ELR (cell line): ENCODE data around the gene LRRC55.

Experiments used
- DNase-seq: peaks from one replicate; pipeline ENCODE4 v3.0.0-alpha.2; 2015; ENCODE audit warnings: low read depth

Gene LRRC55

DNA sequence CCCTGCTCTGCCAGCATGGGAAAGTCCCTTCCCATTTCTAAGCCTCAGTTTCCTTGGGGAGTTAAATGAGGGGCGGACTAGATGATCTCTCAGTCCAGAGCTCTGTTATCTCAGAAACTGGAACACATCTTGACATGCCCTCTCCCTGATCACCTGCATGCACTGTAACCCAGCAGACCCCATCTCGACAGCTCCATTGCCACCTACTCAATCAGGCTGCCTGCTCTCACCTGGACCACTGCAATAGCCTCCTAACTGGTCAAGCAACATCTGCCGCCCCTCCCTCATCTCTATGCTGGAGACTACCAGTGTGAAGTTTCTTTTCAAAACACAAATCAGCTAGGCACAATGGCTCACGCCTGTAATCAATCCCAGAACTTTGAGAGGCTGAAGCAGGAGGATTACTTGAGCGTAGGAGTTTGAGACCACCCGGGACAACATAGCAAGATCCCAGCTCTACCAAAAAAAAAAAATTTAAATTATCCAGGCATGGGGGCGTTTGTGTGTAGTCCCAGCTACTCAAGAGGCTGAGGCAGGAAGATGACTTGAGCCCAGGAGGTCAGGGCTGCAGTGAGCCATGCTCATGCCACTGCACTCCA is 22.2 kb downstream of the LRRC55 start:
- no peak for DNase-seq

DNA sequence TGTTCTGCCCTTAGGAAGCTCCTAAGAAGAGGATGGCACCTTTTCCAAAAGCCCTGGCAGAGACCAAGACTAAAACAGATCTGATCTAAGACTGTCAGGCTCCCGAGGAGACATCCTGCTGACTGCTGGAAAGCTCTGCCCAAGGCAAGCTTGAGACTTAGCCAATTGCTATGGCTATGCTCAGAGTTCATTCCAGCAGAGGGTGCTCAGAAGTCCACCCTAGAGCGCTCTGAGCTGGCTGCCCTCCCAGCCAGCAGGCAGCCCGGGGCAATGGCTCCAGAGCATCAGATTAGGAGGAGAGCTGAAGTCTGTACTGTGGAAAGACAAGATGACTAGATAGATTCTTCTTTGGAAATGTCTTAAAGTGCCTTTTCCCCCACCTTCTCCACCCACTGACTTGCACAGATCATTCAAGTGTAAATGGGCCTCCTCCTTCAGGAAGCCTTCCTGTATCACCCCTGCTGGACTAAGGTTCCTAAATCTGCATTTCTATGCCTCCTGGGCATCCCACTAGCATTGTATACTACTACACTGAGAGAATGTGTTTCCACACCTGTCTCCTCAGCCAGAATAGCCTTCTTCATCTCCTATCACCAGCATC is 23.4 kb downstream of the LRRC55 start:
- DNase-seq: peak; percentile 53

DNA sequence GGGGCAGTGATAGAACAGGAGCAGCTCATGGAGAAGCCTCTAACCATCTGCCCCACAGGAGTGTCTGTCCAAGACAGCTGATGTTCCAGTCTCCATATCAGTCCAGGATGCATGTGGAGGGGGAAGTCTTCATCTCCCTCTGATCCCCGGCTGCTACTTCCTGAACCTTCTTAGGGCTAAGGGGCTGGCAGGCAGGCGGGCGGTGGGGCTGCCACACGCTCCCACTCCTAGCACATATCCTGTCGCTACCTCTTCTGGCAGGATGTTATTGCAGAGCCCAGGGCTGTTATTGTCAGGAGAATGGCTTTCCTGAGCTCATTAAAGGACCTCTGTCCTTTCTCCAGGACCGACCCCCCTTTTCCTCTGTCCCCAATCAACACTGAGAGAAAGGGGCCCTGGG is 25.4 kb downstream of the LRRC55 start:
- DNase-seq: no peak

DNA sequence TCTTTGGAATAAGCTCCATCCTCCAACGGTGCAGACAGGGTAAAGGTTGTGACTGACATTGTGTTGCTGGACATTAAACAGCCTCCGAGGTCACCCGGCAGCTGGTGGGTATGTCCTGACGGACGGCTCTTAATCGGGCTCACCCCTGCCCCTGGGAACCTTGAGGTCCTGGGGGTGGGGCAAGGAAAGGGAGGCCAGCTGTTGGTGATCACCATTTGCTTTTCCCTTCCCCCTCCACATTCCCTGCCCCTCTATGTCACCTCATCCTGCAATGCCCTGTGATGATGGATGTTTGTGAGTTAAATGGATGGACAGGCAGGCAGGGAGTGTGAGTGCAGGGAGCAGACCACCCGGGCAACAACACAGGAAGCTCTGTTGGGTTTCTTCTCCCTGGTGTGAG is 29.0 kb downstream of the LRRC55 start:
- DNase-seq: no peak

DNA sequence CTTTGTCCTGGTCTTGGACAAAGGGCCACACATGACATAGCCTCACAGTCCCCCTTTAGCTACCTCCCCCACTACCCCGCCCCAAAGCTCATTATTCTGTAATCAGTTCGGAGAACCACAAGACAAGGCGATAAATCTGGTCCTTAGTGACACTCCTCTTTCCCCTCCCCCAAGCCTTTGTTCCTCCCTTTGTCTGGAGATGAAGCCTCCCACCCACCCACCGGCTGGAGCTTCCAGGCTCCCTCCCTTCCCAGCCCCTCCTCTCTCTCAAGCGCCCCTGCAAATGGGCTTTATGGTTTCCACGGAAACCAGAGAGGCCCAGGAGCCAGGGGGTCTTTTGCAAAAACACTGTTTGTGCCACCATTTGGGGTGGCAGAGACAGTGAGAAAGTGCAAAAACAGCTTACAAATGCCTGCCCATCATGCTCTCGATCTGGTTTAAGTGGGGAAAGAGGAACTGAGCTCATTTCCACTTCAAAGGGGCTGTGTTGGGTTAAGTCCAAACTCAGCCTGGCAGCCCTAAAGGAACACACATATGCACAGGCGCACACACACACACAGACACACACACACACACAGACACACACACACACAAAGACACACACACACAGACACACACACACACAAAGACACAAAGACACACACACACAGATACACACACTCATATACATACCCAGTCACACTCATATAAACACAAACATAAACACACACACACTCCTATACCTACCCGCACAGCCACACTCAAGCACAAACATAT is 31.8 kb downstream of the LRRC55 start:
- DNase-seq: no peak

DNA sequence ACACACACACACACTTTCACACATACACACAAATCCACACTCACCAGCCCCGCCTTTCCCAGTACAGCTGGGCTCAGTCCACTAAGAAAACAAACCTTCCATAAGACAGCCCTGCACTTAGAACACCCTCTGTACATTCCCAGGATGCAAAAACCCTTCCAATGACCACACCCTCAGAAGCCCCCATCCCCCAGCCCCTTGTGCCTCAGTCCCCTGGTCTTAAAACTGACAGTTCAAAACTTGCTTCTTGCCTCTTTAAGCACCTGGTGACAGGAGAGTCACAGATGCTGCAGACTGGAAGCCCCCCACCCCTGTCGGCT is 32.3 kb downstream of the LRRC55 start:
- DNase-seq: no peak

DNA sequence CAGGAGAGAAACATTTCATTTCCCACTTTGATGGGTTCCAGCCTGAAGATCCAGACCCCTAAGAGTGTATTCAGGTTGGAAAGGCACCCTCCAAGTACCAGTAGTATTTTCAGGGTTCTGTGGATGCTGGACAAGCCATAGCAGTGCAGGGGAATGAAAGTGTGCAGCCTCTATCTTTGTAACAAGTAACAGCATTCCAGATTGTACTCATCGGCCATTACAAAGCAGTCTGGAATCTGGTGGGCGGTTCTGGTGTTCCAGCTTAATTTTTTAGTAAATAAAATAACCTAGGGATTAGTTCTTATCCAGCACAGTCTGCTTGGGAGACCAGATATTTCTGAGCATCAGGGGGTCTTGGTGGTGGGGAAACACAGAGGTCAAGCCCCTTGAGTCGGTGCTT is 32.7 kb downstream of the LRRC55 start:
- peak; percentile 68 for DNase-seq

DNA sequence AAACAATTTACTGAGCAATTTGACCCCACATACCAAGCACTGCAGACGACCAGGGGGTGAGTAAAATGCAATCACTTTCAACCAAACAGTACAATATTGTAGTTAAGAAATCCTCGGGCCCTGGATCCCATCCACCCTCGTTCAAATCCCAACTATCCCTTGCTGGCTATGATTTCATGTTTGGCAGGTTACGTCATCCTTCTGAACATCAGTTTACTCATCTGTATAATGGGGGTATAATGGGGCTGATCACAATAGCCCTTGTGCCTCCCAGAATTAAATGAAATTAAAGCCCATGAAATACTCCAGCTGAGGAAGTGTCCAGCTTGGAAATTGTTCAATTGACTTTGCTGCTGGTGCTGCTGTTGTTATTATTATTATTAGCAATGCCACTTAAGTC is 34.7 kb downstream of the LRRC55 start:
- DNase-seq: no peak

DNA sequence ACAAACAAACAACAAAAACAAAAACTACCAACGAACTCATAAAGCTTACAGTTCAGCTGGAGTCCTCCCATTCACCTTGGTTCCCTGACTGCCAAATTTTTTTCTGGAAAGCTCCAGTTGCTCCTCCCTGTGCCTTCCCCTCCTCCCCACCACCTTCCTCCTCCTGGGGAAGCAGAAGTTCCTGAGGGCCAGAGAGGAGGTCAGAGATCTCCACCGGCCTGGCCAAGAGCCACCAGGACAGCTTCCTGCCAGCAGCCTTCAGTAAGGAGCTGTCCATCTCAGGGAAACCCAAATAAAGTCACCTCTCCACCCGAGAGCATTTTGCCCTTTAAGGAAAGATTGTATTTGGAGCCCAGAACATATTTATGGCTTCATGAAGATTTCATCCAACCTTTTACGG is 35.3 kb downstream of the LRRC55 start:
- no peak for DNase-seq

DNA sequence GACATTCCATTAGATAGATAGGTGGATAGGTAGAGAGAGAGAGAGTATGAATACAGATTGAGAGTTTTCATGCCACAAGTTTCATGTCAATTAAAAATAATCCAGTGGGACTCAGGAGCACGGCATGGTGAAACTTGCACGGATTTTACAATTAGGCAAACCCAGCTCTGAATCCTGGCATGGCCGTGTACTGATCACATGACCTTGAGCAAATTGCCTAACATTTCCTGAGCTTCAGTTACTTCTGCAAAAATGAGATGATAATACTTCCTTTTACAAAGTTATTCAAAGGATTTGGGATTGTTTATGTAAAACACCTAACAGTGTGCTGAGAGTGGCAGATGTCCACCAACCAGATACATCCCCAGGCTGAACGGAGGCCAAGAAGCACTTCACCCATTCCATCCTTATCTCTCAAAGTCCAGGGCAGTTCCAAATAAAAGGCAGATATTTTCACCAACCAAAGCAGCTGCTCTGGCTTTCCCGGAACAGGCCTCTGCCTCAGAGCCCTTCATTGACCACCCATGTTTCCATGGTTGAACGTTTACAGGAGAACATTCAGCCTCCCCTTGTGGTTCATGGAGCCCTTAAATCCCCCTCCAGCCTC is 37.4 kb downstream of the LRRC55 start:
- DNase-seq: no peak

DNA sequence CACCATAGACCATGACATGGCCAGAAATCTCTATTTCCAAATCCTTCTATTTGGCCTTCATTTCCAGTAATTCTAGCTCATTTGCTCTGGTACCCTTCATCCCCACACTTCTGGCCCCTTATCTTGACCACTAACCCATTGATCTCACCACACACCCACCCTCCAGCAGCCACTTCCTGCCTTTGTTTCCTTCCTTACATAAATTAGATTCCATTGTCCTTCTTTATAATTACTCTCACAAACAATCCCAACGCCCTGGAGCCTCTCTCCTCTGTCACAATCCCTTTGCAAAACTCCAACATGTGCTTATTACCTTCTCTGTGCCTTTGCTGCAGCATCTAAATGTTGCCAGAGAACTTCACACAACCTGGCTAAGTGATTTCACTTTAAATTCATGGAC is 40.5 kb downstream of the LRRC55 start:
- no peak for DNase-seq

DNA sequence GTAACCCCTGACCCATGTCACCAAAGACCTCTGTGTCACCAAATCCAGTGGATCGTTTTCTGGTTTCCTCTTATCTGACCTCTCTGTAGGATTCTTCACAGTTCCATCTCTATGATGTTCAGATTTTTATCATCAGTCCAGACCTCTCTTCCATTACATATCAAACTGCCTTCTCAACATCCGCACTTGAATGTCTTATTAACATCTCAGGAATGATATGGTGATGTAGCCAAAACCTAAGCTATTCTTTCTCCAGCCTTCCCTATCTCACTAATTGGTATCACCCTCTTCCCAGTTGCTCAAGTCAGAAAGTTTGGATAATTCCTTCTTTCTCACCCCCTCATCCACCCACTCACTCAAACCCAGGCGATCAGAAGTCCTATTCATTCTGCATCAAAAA is 41.8 kb downstream of the LRRC55 start:
- DNase-seq: peak; percentile 10

DNA sequence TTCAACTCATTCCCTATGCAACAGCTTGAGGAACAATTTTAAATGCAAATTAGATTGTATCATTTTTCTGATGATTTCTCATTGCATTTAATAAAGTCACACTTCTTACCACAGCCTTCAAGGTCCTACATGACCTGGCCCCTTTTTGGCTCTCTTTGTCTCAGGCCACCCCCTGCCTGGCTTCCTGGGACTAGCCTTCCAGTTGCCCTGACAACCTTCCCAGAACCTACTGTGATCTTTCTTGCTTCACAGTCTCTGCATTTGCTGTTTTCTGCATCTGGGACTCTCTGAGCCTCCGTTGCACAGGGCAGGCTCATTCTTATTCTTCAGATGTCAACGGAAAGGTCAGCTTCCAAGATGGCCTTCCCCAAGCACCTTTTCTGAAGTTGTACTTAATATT is 42.4 kb downstream of the LRRC55 start:
- DNase-seq: no peak

DNA sequence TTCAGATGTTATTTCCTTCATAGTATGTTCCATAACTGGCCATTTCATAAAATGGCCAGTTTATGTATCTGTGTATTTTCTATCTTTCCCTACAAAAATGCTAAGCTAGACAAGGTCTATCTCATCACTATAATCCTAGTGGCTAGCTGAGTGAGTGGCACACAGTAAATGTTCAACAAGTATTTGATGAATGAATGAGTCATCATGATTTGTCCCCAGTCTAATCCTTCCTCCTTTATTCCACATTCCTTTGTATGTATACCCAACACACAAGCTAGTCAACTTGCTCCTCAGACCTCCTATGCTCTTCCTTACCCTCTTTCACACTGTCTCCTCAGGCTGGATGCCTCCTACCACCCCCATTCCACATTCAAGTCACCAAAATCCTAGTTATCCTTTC is 42.8 kb downstream of the LRRC55 start:
- peak; percentile 55 for DNase-seq

DNA sequence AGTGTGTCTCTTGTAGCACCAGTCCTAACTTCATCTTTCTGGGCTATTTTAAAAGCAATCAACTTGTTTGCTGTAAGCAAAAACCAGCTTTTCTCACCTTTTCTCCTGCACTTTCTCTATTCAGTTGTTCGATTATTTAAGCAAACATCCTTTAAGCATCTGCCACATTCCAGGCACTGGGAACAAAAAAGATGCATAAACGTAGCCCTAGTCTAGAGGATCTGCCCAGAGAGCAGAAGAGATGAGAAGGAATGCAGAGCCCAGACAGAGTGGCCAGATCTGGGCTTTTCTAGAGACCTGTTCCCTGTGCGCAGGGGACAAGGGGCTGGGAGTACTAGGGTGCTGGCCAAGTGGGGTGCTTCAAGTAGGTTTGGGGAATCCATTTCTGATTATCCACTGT is 46.8 kb downstream of the LRRC55 start:
- no peak for DNase-seq

DNA sequence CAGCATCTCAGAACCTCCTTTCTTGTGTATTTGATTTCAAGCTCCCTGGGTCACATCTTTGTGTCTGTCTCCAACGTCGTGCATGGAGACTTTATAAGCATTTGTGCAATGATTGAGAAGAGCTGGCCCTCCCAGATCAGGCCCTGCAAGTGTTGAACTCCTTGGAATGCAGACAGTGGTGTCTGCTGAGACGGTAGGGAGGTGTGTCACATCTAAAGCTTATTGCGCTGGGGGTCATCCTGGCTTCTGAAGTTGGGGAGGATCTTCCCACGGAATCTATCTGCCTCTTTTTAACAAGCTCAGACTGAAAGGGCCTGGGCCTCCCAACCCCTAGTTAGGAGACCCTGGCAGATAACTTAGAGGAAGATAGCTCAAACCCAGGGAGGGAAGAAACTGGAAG is 48.6 kb downstream of the LRRC55 start:
- DNase-seq: no peak

DNA sequence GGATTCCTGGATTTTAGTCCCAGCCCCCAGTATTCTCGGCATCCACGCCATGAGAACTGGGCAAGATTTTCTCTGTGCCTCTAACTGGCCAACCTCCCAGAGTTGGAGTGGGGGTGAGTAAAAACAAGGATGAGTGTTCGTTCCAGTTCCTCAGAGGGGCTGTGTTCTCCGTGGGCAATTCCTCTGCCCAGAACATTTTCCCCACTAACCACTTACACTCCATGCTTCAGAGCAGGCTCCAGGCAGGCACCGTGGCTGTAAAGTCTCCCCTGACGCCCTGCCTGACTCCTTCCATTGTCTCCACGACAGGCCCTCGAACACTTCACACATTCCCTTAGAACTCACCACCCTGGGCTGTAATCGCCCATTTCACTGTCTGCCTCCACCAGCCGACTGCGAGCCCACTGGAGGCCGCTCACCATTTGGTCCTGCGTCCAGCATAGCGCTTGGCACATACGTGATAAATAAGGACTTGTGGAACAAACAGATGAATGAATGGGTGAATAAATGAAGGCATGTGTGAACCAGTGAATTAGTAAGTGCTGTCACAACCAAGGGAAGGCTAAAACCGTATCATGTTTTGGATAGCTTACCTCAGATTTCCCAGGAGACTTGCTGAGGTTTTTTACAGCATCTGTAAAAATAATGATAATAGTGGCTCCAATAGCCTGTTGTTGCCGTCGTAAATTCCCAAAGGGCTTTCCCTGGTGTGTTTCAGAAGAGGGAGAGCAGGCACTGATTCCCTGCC is 49.2 kb downstream of the LRRC55 start:
- DNase-seq: no peak

DNA sequence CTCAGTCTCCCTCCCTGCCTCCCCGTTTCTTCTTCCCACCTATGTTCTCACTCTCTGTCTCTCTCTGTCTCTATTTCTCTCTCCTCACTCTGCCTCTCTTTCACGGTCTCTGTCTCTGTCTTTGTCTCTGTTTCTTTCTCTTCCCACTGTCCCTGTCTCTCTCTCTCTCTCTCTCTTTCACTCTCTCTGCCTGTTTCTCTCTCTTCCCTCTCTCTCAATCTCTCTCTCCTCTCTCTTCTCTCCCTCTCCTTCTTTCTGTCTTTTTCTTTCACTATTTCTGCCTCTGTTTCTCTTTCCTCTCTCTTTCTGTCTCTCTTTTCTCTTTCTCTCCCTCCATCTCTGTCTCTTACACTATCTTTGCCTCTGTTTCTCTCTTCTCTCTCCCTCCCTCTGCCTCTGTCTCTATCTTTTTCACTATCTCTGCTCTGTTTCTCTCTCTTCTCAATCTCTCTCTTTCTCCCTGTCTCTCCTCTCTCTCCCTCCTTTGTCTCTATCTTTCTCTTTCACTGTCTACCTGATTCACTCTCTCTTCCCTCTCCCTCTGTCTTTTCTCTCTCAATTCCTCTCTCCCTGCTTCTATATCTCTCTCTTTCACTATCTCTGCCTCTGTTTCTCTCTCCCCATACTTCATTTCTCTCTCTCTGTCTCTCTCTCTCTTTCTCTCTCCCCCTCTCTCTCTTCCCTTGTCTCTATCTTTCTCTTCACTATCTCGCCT is 49.9 kb downstream of the LRRC55 start:
- no peak for DNase-seq

DNA sequence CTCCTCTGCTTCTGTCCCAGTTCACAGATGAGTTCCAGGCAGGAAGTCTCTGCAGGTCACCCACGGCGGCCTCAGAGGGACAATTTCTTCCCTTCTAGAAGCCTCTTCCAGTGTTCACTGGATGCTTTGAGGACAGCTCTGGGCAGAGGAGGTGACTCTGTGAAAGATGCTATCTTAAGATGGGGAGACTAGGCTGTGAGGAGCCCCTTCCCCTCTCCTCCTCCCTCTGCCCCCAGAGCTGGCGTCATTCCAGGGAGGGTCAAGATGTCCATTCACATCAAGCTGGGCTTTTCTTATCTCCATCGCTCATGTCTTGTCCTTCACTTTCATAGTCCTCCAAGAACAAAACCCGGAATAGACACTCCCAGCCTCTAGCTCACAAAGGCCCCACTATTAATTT is 51.9 kb downstream of the LRRC55 start:
- no peak for DNase-seq

DNA sequence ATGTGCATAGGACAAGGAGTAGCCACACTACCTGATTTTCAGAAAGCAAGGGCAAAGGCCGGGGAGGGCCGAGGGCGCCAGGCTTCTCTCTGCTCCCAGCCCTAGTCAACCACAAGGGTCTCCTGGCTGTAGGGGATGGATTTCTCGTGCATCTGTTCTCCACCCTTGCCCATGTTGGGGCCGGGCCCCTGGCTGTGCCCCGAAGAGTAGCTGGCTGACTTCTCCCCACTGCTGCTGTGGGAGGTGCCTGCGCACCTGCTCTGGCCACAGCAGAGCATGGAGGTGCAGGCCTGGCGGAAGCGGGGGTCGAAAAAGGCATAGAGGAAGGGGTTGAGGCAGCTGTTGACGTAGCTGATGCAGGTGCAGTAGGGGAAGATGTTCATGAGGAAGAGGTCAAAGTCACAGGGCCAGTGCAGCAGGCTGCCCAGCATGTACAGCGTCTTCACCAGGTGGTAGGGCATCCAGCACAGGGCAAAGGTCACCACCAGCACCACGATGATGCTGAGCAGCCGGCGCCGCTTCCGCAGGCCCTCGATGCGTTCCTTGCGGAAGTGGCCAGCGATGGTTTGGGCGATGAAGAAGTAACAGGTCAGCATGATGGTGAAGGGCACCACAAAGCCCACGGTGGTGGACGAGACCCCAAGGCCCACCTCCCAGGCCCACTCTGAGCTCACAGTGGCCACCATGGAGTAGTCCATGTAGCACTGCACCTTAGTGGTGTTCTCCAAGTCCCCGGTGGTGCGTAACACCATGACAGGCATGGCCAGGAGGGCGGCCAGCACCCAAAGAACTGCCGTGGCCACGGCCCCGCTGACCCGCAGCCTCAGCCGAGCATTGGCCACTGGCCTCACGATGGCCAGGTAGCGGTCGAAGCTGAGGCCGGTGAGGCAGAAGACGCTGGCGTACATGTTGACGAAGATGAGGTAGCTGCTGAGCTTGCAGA is 54.3 kb downstream of the LRRC55 start:
- DNase-seq: no peak

DNA sequence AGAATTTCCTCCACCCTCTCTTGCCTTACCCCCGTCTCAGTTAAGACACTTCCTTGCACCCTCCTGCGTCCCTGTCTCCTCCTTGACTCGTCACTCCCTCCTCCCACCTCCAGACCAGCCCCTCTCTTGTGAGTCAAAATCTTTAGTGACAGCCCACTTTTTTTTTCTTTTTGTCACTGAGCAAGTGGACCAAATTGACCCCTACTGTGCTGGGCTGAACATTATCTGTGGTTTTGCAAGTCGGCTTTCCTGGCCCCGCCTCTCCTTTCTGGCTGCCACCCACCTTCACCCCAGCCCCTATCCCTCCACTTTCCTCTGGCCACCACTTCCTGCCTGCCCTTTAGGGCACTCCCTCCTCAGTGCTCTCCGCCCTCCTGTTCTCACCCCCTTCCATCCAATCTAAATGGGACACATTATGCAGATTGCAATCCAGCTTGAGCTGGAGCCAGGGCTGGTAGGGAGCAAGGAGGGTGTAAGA is 55.5 kb downstream of the LRRC55 start, which contains the start of gene APLNR:
TSS of gene APLNR (minus strand) at position 47 of the 478 bp plus-strand sequence. CDS start 246 bp downstream, outside the sequence.
- DNase-seq: no peak
